ENCODE measurements around the gene SLC25A5. TPM values are rescaled to one million over a fixed set of nuclear protein-coding genes. Genes with fewer than 3 reads are reported as not detected.
"Not testable (repeated sequence)": the region's sequence is repeated elsewhere in the genome, so short reads cannot be mapped to it uniquely, and the experiment has no call there.

The SLC25A5 gene
- 73.6 TPM for total RNA-seq

DNA sequence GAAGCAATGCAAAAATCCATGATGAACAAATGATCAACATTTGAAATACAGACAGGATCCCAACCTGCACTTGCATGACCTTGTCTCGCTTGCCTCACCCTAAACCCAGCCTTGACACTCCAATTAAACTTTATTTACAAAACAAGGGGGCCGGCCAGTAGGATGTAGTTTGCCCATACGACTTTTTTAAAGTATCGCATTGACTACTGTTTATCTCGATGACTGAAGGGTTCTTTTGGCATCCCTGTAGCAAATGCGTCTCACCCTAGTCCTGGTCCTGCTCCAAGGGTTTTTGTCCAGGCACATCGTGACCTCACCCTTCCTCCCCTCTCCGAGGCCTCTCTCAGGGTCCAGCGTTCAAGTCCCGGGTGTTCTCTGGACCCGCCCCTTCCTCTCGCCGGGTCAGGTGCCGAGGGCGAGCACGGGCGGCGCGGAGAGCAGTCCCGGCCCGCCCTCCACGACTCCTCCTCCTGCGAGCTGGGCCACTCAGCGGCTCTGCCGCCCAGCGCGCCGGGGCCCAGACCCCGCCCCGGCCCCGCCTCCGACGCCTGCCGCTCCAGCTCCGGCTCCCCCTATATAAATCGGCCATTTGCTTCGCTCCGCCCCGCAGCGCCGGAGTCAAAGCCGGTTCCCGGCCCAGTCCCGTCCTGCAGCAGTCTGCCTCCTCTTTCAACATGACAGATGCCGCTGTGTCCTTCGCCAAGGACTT, at the start of gene SLC25A5:
Gene SLC25A5 (plus strand): TSS at position 603 of the 709 bp plus-strand sequence. CDS start 72 bp downstream, at position 675.
- DNase-seq, result peak; percentile 75

- DNase-seq, result no peak
These were observed 49.1 kb upstream of the SLC25A5 start for GRCh38 chrX:119419146-119419545.

- no peak for DNase-seq
These were observed 48.3 kb upstream of the SLC25A5 start for GRCh38 chrX:119419898-119420297.

- no peak for DNase-seq
These were observed 47.1 kb upstream of the SLC25A5 start for GRCh38 chrX:119421016-119421705.

- DNase-seq, result no peak
These were observed 44.6 kb upstream of the SLC25A5 start for GRCh38 chrX:119423631-119424030.

DNA sequence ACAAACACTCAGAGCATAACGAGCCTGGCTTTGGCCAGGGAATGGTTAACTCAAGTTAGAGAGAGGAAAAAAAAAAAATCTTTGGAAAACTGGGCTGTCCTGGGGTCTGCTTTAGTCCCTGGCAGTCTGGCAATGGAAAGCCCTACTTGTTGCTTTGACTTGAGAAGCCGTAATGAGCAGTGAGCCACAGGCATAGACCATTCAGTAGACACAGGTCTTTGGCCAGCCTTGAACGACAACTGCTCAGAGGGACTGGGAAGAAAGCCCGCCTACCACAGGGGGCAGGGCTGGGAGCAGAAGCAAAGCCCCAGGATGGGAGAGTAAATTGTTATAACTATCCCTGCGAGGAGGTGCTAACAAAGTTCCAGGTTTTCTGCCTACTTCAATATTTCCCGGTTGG, 43.2 kb upstream of the SLC25A5 start:
- no peak for DNase-seq

GRCh38 chrX:119427024-119427794, 41.0 kb upstream of the SLC25A5 start:
- no peak for DNase-seq

DNA sequence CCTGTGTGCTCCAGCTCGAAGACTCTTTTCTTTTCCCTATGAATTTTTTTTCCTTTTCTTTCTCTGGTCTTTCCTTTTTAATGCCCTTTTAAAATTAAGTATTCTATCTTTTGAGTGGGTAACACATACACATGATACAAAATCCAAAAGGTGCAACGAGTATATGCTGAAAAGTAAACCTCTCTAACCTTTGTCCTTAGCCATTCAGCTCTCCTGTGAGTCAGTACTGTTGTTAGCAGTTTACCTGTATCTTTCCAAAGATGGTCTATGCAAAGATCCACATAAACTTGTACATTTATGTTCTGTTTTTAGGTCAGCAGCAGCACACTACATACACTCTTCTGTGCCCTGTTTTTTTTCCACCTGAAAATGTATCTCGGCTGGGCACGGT, 40.5 kb upstream of the SLC25A5 start:
- DNase-seq, result no peak

DNA sequence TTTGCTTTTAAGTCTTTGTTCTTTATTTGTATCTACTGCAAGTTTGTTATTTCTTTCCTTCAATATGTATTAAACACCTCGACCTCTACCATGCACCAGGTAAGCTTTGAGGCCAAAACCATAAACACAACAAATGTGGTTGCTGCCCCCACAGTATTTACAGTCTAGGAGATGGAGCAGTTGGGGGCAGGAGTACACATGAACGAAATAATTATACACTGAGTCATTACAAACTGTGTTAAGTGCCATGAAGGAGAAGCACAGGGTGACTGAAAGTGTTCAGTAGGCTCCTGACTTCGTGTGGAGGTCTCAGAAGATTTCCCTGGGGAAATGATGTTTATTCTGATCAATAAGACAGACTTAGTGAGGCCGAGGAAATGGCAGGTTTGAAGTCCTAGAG, 38.8 kb upstream of the SLC25A5 start:
- no peak for DNase-seq

- DNase-seq, result not testable (repeated sequence)
These were observed 26.9 kb upstream of the SLC25A5 start for GRCh38 chrX:119441295-119441694.

- no peak for DNase-seq
These were observed 26.0 kb upstream of the SLC25A5 start for GRCh38 chrX:119442286-119442685.

GRCh38 chrX:119453202-119453601, 15.0 kb upstream of the SLC25A5 start:
- DNase-seq, result no peak

GRCh38 chrX:119455264-119455663, 13.0 kb upstream of the SLC25A5 start:
- DNase-seq, result no peak

GRCh38 chrX:119459181-119459580, 9.1 kb upstream of the SLC25A5 start:
- no peak for DNase-seq

DNA sequence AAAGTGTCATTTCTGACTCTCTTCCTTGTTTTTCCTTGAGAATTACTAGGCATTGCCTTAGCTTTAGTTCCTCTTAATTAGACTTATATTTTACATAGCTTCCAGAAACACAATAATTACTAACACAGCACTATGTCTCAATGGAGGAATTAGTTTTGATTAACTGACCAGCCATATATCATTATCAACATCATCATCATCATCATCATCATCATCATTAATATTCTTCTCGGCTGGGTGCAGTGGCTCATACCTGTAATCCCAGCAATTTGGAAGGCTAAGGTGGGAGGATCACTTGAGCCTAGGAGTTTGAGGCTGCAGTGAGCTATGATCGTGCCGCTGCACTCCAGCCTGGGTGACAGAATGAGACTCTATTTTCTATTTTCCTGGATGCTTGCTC, 2.7 kb upstream of the SLC25A5 start:
- no peak for DNase-seq

DNA sequence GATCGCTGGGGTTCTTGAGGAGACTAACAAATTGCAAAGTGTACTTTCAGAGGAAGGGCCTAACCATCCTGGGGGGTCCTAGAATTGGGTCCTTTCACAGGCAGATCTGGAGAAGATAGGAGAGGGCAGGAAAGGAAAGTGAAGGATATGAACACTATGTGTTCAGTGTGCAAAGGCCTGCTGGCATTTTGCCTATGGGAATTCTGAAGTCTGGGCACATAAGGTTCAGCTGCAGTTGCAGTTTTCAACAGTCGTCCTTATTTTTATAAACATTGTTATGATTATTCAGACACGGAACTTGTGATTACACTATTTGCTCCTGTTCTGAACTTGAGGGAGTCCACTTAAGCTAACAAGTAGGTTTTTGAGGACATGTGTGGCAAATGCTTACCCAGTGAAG, 1.3 kb upstream of the SLC25A5 start:
- DNase-seq, result no peak

GRCh38 chrX:119467433-119467832, 811 bp upstream of the SLC25A5 start:
- no peak for DNase-seq

GRCh38 chrX:119468551-119469312, 488 bp downstream of the SLC25A5 start:
- peak; percentile 45 for DNase-seq

GRCh38 chrX:119469313-119469635, 1.0 kb downstream of the SLC25A5 start:
- DNase-seq, result no peak

DNA sequence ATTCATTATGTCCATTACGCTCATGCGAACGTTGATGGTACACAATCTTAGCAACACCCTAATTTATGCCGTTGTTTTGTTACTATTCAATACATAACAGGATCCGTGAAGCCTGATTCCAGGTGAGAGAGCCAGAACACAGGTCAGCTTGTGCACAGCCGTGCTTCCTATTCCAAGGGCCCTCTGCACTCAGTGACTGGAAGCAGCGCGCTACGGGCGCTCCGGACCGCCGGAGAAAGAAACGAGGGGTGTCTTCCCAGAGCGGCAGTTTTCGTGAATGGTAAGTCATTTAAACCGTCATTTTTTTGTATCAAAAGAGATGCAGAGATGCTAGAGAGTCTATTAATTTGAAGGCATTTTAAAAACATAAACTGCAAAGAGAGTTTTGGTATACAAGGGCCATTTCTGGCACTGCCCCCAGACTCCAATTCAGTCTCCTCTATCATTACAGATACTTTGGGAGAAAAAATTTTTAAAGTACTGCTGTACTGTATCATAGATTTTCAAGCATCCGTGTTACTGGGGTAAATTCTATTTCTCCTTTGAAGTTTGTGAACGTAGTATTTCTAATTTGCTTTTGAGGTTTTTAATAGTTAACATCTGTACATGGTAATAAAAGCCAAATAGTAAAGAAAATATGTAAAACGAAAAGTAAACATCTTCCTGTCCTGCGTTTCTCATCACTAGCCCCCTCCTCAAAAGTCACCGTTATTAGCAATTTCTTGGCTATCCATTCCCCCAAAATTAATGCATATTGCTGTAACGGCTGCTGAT, 6.6 kb downstream of the SLC25A5 start:
- DNase-seq, result no peak

- no peak for DNase-seq
These were observed 7.3 kb downstream of the SLC25A5 start for GRCh38 chrX:119475389-119476101.
